HepG2 (cell line): ENCODE results near the gene DGAT2. TPM values are rescaled to one million over a fixed set of nuclear protein-coding genes. Genes with fewer than 3 reads are reported as not detected.

Experiments used
- ATAC-seq: fragments of 200-7000 bp; cut with Tn5 transposase; 3 replicates; pipeline ENCODE4 v1.9.1; 2020; ENCODE audit warnings: mild to moderate bottlenecking, moderate library complexity
- BruUV-seq: library from RNA; stranded (reverse); fragments of 400-500 nt; replicated peaks from 2 replicates; lab custom pipeline; 2021; lab: Mats Ljungman, UMichigan
- CTCF ChIA-PET: fragments of 300-600 bp; formaldehyde crosslinking; extraction: SDS; loops from one replicate; lab custom pipeline; 2021; ENCODE audit warnings: low total read pairs, inconsistent platforms, low intra/inter-chr PET ratio; lab: Yijun Ruan, JAX
- POLR2A ChIA-PET: fragments of 350-600 bp; sonication (Branson Sonifier 250); formaldehyde crosslinking; loops from one replicate; lab custom pipeline; 2020; ENCODE audit warnings: antibody characterized with exemption, inconsistent platforms; lab: Yijun Ruan, JAX
- DNase-seq: peaks from one replicate; pipeline ENCODE4 v3.0.0-alpha.2; 2015; ENCODE audit warnings: low spot score
- FAIRE-seq: peaks from 3 replicates; lab custom pipeline; 2011; peaks lifted over from hg19 to GRCh38; lab: Jason Lieb, UNC
- H2AFZ ChIP-seq: one replicate; pipeline ENCODE4 v1.6.1; 2011; ENCODE audit warnings: low read length, inconsistent platforms
- H3K27ac ChIP-seq: fragments of 300-600 bp; 3 replicates; pipeline ENCODE4 v1.8.0; 2011; ENCODE audit warnings: mixed run types, mild to moderate bottlenecking, mixed read lengths, low read length, inconsistent platforms; ENCODE audit not compliant: insufficient read depth; ENCODE audit errors: extremely low read length
- H3K27me3 ChIP-seq, 2 experiments: fragments of 200-600 bp in 1 of 2; 2 replicates in 1 of 2; 3 replicates in 1 of 2; pipeline versions ENCODE4 v1.6.0 to v1.8.0; 2011; ENCODE audit warnings: low read length in 2 of 2, mild to moderate bottlenecking in 2 of 2, moderate library complexity in 2 of 2, inconsistent platforms in 1 of 2; ENCODE audit not compliant: insufficient read depth in 2 of 2, control insufficient read depth in 1 of 2
- H3K36me3 ChIP-seq, 2 experiments: fragments of 200-600 bp in 1 of 2; replicated peaks in 1 of 2; 2 replicates in 1 of 2; 3 replicates in 1 of 2; pipeline versions ENCODE4 v1.5.1 to v1.8.0; 2011; ENCODE audit warnings: low read length in 2 of 2, inconsistent platforms in 1 of 2; ENCODE audit not compliant: insufficient read depth in 2 of 2, control insufficient read depth in 1 of 2
- H3K4me1 ChIP-seq: 2 replicates; pipeline ENCODE4 v1.5.1; 2012; ENCODE audit warnings: low read length, inconsistent platforms; ENCODE audit not compliant: insufficient read depth
- H3K4me2 ChIP-seq: 2 replicates; pipeline ENCODE4 v1.6.0; 2011; ENCODE audit warnings: low read depth, low read length, inconsistent platforms
- H3K4me3 ChIP-seq, 3 experiments: fragments of 200-600 bp in 1 of 3; sonication (generic), shearing (Covaris generic) in 1 of 3; replicated peaks in 1 of 3; 2 replicates each; pipeline ENCODE4 v1.5.1; 2011 to 2016; ENCODE audit warnings: low read length in 3 of 3, inconsistent platforms in 2 of 3, low read depth in 2 of 3, mild to moderate bottlenecking in 2 of 3, control low read depth in 1 of 3, mixed read lengths in 1 of 3; ENCODE audit not compliant: insufficient read depth in 1 of 3
- H3K79me2 ChIP-seq: one replicate; pipeline ENCODE4 v1.6.1; 2011; ENCODE audit warnings: low read length, inconsistent platforms; ENCODE audit not compliant: insufficient read depth
- H3K9ac ChIP-seq: 2 replicates; pipeline ENCODE4 v1.6.0; 2011; ENCODE audit warnings: mild to moderate bottlenecking, low read depth, low read length, inconsistent platforms; ENCODE audit not compliant: insufficient read depth
- H3K9me3 ChIP-seq: 2 replicates; pipeline ENCODE4 v1.5.1; 2012; ENCODE audit warnings: mild to moderate bottlenecking, low read length
- H4K20me1 ChIP-seq: 2 replicates; pipeline ENCODE4 v1.6.0; 2011; ENCODE audit warnings: inconsistent platforms, mild to moderate bottlenecking, low read length, moderate library complexity; ENCODE audit not compliant: insufficient read depth
- BORCS8-MEF2B ChIP-seq: sonication (generic); formaldehyde crosslinking; IDR thresholded peaks from 2 replicates; pipeline ENCODE4 v1.8.0; 2022; ENCODE audit warnings: mild to moderate bottlenecking, missing genetic modification reagents
- BRD4 ChIP-seq: sonication (generic); formaldehyde crosslinking; IDR thresholded peaks from 2 replicates; pipeline ENCODE4 v1.4.0; 2020; ENCODE audit warnings: missing genetic modification reagents
- CEBPG ChIP-seq: IDR thresholded peaks from 2 replicates; pipeline ENCODE4 v1.6.1; 2016
- ELF3 ChIP-seq: IDR thresholded peaks from 2 replicates; pipeline ENCODE4 v1.6.1; 2016; ENCODE audit warnings: missing genetic modification reagents, missing compliant biosample characterization
- FOXA1 ChIP-seq, 2 experiments: fragments of 450-650 bp in 1 of 2; sonication (generic) in 1 of 2; formaldehyde crosslinking in 1 of 2; IDR thresholded peaks; 2 replicates each; pipeline versions ENCODE4 v1.4.0 to v1.6.1; 2016 to 2020; ENCODE audit warnings: missing genetic modification reagents in 1 of 2
- PHB2 ChIP-seq: fragments of 450-650 bp; IDR thresholded peaks from 2 replicates; pipeline ENCODE4 v1.6.1; 2018; ENCODE audit not compliant: partially characterized antibody
- POGZ ChIP-seq: sonication (generic); formaldehyde crosslinking; IDR thresholded peaks from 2 replicates; pipeline ENCODE4 v1.4.0; 2020; ENCODE audit warnings: mild to moderate bottlenecking, missing genetic modification reagents
- POLR2AphosphoS5 ChIP-seq: IDR thresholded peaks from 2 replicates; pipeline ENCODE4 v1.6.1; 2012; ENCODE audit warnings: low read depth, low read length
- YY1 ChIP-seq: IDR thresholded peaks from 2 replicates; pipeline ENCODE4 v1.6.1; 2011; ENCODE audit warnings: low read length, low read depth, moderate library complexity, mild to moderate bottlenecking; ENCODE audit not compliant: insufficient read depth, insufficient replicate concordance
- ZFY ChIP-seq: sonication (generic); formaldehyde crosslinking; IDR thresholded peaks from 2 replicates; pipeline ENCODE4 v1.4.0; 2020; ENCODE audit warnings: missing genetic modification reagents
- ZFYVE20 ChIP-seq: sonication (generic); formaldehyde crosslinking; IDR thresholded peaks from 2 replicates; pipeline ENCODE4 v1.8.0; 2023; ENCODE audit warnings: low read depth, mild to moderate bottlenecking, moderate library complexity, missing genetic modification reagents, borderline replicate concordance
- ZMYM3 ChIP-seq: sonication (generic); formaldehyde crosslinking; IDR thresholded peaks from 2 replicates; pipeline ENCODE4 v1.5.1; 2020; ENCODE audit warnings: mild to moderate bottlenecking, missing genetic modification reagents
- ZNF121 ChIP-seq: sonication (generic); formaldehyde crosslinking; IDR thresholded peaks from 2 replicates; pipeline ENCODE4 v1.5.0; 2020; ENCODE audit warnings: mild to moderate bottlenecking, missing genetic modification reagents
- ZNF619 ChIP-seq: sonication (generic); formaldehyde crosslinking; IDR thresholded peaks from 2 replicates; pipeline ENCODE4 v1.4.0; 2020; ENCODE audit warnings: mild to moderate bottlenecking, missing genetic modification reagents
- ZSCAN9 ChIP-seq: IDR thresholded peaks from 2 replicates; pipeline ENCODE4 v1.6.1; 2016; ENCODE audit warnings: borderline replicate concordance
- WGBS: methylation state at CpG from one replicate; pipeline ENCODE4 v1.1.6; 2017; ENCODE audit warnings: low lambda C conversion rate; 5-methylcytosine and 5-hydroxymethylcytosine counted together
- in situ Hi-C: cut with HindIII; loops from 2 replicates; pipeline ENCODE4 v1.10.0; 2017; ENCODE audit warnings: low pct_unique_long_range_greater_than_20kb; ENCODE audit not compliant: extremely low pct_ligation_motif_present
- intact Hi-C: fragments of 100-400 bp; cut with micrococcal nuclease; formaldehyde crosslinking; loops from one replicate; pipeline ENCODE4 v1.10.0; 2022; ENCODE audit not compliant: unreplicated experiment
- polyA plus RNA-seq, 8 experiments: library from polyadenylated mRNA; depleted of rRNA in 3 of 8; stranded (reverse) in 7 of 8; unstranded in 1 of 8; fragments of >200 nt; fragmentation: Illumina TruSeq in 4 of 8; extraction: Trizol in 4 of 8; gene quantifications; 2 replicates each; pipeline versions ENCODE4 v1.2.1 to v1.2.3, GENCODE V29; 2011 to 2016; ENCODE audit warnings: low read depth in 4 of 8, missing spikeins in 1 of 8, mixed read lengths in 1 of 8; ENCODE audit not compliant: insufficient read depth in 1 of 8
- total RNA-seq, 5 experiments: library from RNA; depleted of rRNA; stranded (reverse); fragments of >200 nt; fragmentation: Illumina TruSeq; extraction: Trizol; gene quantifications; 2 replicates each; pipeline ENCODE4 v1.2.3, GENCODE V29; 2016; ENCODE audit warnings: low read depth in 1 of 5
- TF ChIP-seq, protein P1 (sequence below): sonication (generic); formaldehyde crosslinking; IDR thresholded peaks from 2 replicates; pipeline ENCODE4 v1.5.0; 2020; ENCODE audit warnings: mild to moderate bottlenecking, missing genetic modification reagents

DGAT2 gene
- total and polyA plus RNA-seq, 2 of the 13 experiments (the other 11 are each of a cell fraction or from before 2014, with no cell fraction given), result 39.0 to 65.6 TPM

DNA sequence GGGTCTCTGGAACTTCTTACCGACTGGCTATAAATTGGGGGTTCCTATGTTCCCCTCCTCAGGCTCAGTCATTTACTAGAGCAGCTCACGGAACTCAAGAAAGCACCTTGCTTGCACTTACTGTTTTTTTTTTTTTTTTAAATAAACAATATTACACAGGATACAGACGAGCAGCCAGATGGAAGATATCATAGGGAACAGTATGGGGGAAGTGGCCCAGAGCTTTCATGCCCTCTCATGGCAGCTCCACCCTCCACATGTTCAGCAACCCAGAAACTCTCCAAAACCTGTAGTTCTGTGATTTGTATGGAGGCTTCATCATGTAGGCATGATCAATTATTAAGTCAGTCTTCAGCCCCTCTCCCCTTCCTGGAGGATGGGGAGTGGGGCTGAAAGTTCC is 54.0 kb downstream of the DGAT2 start:
- Histone ChIP-seq H3K9ac (no peak overlapping the region), H2AFZ (no peak overlapping the region), H3K4me2 (peak overlapping the region; percentile 18; the same call in 1 of the 2 replicates), H3K9me3 (no peaks in the 10 kb centered on the region), H3K36me3 (no peaks in the 10 kb centered on the region; a peak in 1 of 5 replicates), H3K79me2 (peaks cover 53% of the 10 kb centered on the region), H4K20me1 (no peaks in the 10 kb centered on the region), H3K27me3 (no peaks in the 10 kb centered on the region), H3K4me3 (no peak overlapping the region), H3K27ac (peak overlapping the region; percentile 32), H3K4me1 (peaks cover 69% of the 10 kb centered on the region)
- FAIRE-seq (no peak), ATAC-seq (peak; percentile 42; the same call in 2 of the 3 replicates), DNase-seq (no peak)
- POLR2A ChIA-PET, result interaction anchor here (0.8 to 1.4 kb wide), 4 partner anchors 8 to 103 kb away, joined by 3 to 5 read pairs (median 4); no protein-coding TSS in a partner anchor
- intact Hi-C loops, result no loop called here
- WGBS, result 87% methylated on average over 3 of the region's 3 CpGs
- in situ Hi-C loops, result no loop called here
- BruUV-seq, result no TSS peak
- CTCF ChIA-PET, result no interaction called here
- TF ChIP-seq ZFYVE20 (CRISPR knock-in tag), result no peak
- TF ChIP-seq BORCS8-MEF2B (CRISPR knock-in tag), result no peak

DNA sequence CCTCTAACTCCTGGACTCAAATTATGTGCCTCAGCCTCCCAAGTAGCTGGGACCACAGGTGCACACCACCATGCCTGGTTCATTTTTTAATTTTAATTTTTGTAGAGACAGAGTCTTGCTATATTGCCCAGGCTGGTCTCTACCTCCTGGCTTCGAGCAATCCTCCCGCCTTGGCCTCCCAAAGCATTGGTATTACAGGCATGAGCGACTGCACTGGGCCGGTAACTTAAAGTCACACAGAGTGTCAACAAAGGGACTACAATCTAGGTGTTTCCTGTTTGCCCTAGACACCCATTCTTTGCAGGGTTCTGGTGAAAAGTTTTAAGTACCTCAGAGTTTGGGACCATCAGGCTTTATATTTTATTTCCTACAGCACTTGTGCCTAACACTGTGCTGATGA is 54.8 kb downstream of the DGAT2 start:
- ATAC-seq (peak; percentile 39; the same call in 2 of the 3 replicates), FAIRE-seq (no peak), DNase-seq (no peak)
- POLR2A ChIA-PET, result interaction anchor here (0.8 to 1.4 kb wide), 2 partner anchors 40 to 104 kb away, joined by 3 to 4 read pairs; no protein-coding TSS in a partner anchor
- BruUV-seq, result no TSS peak
- H3K27me3 ChIP-seq, result no peaks in the 10 kb centered on the region
- H3K4me2 ChIP-seq, result no peak overlapping the region
- H3K9ac ChIP-seq, result no peak overlapping the region
- peaks cover 60% of the 10 kb centered on the region for H3K4me1 ChIP-seq
- H2AFZ ChIP-seq, result no peak overlapping the region
- WGBS, result 77% methylated on average over 4 of the region's 4 CpGs
- intact Hi-C loops (no loop called here), in situ Hi-C loops (no loop called here)
- no peak overlapping the region for H3K4me3 ChIP-seq
- CTCF ChIA-PET, result no interaction called here
- H4K20me1 ChIP-seq, result no peaks in the 10 kb centered on the region
- peaks cover 51% of the 10 kb centered on the region for H3K79me2 ChIP-seq
- H3K27ac ChIP-seq, result peak overlapping the region; percentile 32
- no peaks in the 10 kb centered on the region; a peak in 1 of 5 replicates for H3K36me3 ChIP-seq
- H3K9me3 ChIP-seq, result no peaks in the 10 kb centered on the region
- no peak for TF ChIP-seq ZNF619
- TF ChIP-seq, protein P1, sequence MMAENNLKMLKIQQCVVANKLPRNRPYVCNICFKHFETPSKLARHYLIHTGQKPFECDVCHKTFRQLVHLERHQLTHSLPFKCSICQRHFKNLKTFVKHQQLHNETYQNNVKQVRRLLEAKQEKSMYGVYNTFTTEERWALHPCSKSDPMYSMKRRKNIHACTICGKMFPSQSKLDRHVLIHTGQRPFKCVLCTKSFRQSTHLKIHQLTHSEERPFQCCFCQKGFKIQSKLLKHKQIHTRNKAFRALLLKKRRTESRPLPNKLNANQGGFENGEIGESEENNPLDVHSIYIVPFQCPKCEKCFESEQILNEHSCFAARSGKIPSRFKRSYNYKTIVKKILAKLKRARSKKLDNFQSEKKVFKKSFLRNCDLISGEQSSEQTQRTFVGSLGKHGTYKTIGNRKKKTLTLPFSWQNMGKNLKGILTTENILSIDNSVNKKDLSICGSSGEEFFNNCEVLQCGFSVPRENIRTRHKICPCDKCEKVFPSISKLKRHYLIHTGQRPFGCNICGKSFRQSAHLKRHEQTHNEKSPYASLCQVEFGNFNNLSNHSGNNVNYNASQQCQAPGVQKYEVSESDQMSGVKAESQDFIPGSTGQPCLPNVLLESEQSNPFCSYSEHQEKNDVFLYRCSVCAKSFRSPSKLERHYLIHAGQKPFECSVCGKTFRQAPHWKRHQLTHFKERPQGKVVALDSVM (CRISPR knock-in tag), result peak; percentile 92
- TF ChIP-seq POGZ (CRISPR knock-in tag), result no peak
- no peak for TF ChIP-seq FOXA1 (IDR thresholded peaks at IDR 0.05)
- TF ChIP-seq FOXA1 (CRISPR knock-in tag; IDR thresholded peaks at IDR 0.05), result peak; percentile 49; the same call in 1 of the 2 replicates
- TF ChIP-seq YY1, result no peak
- peak; percentile 78 for TF ChIP-seq ZNF121
- no peak for TF ChIP-seq ZSCAN9
- no peak for TF ChIP-seq CEBPG (CRISPR knock-in tag)
- TF ChIP-seq BRD4, result no peak
- TF ChIP-seq ZMYM3, result 0 out of 2 replicates have a peak, but pooled peaks have one; percentile 17
- no peak for TF ChIP-seq PHB2
- 0 out of 2 replicates have a peak, but pooled peaks have one; percentile 18 for TF ChIP-seq ELF3 (CRISPR knock-in tag)
- no peak for TF ChIP-seq POLR2AphosphoS5
- peak; percentile 16; the same call in 1 of the 2 replicates for TF ChIP-seq ZFY (CRISPR knock-in tag)
